LHCN-M2 (cell line): ENCODE results near the gene TXLNA. TPM values are rescaled to one million over a fixed set of nuclear protein-coding genes. Genes with fewer than 3 reads are reported as not detected.
"Not testable (repeated sequence)": the region's sequence is repeated elsewhere in the genome, so short reads cannot be mapped to it uniquely, and the experiment has no call there.

Experiments used
- DNase-seq: peaks from one replicate; pipeline ENCODE4 v3.0.0-alpha.2; 2012; ENCODE audit warnings: low read depth
- polyA plus RNA-seq: library from polyadenylated mRNA; unstranded; fragments of >200 nt; gene quantifications from one replicate; pipeline ENCODE4 v1.2.1, GENCODE V29; 2012; ENCODE audit warnings: missing spikeins
- total RNA-seq: library from RNA; depleted of rRNA; stranded (reverse); fragments of >200 nt; gene quantifications from 2 replicates; pipeline ENCODE4 v1.2.3, GENCODE V29; 2014; rRNA removed

TXLNA gene
- 79.6 and 81.6 TPM in 2 replicates for total RNA-seq
- 37.4 TPM for polyA plus RNA-seq

- DNase-seq: peak; percentile 88
Measured at GRCh38 chr1:32179443-32180185, at the start of gene TXLNA. TXLNA (plus strand) TSS chr1:32179675; CDS start chr1:32180346, 671 bp downstream.

GRCh38 chr1:32133950-32134280 lies 45.6 kb upstream of the TXLNA start:
- not testable (repeated sequence) for DNase-seq

DNA sequence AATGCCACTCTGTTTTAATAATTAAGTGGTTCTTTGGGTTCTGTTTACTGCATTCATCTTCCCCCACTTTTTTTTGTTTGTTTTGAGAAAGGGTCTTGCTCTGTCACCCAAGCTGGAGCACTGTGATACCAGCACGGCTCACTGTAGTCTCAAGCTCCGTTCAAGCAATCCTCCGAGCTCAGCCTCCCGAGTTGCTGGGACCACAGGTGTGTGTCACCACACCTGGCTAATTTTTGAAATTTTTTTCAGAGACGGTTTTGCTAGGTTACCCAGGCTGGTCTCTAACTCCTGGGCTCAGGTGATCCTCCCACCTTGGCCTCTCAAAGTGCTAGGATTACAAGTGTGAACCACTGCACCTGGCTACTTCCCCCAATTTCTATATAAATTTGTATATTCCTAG lies 42.4 kb upstream of the TXLNA start:
- DNase-seq: no peak

GRCh38 chr1:32138965-32139364 lies 40.5 kb upstream of the TXLNA start:
- DNase-seq: peak; percentile 28

GRCh38 chr1:32142446-32143301 lies 36.8 kb upstream of the TXLNA start:
- DNase-seq: peak; percentile 80

- DNase-seq: not testable (repeated sequence)
Measured at GRCh38 chr1:32143302-32143695, 36.2 kb upstream of the TXLNA start.

GRCh38 chr1:32144033-32144432 lies 35.4 kb upstream of the TXLNA start:
- peak; percentile 14 for DNase-seq

DNA sequence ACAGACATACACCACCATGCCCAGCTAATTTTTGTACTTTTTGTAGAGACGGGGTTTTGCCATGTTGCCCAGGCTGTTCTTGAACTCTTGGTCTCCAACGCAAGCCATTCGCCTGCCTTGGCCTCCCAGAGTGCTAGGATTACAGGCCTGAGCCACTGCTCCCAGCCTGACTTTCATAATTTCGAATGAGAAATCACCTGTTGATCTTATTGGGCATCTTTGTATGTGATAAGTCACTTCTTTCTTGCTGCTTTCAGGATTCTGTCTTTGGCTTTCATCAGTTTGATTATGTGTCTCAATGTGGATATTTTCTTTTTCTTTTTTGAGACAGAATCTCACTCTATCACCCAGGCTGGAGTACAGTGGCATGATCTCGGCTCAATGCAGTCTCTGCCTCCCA lies 31.7 kb upstream of the TXLNA start:
- DNase-seq: not testable (repeated sequence)

GRCh38 chr1:32150847-32151246 lies 28.6 kb upstream of the TXLNA start:
- no peak for DNase-seq

- peak; percentile 55 for DNase-seq
Measured at GRCh38 chr1:32151319-32151787, 28.1 kb upstream of the TXLNA start.

- no peak for DNase-seq
Measured at GRCh38 chr1:32159189-32159588, 20.3 kb upstream of the TXLNA start.

DNA sequence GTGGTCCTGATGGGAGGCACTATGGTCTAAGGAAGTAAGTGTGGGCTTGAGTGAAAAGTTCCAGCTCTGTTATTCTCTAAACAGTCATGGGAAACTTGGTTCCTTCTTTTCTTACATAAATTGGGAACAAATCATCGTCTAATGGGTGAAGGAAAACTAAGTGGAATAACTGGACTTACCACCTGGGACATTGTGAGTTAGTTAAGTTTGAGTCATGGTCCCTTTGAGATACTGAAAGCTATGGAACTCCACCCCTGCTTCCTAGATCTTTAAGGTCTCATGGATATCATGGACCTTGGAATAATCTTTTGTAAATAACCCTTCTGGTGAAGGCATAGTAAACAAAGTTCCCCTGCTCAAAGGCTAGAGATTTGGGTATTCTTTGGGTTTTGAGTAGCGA lies 16.1 kb upstream of the TXLNA start:
- no peak for DNase-seq

DNA sequence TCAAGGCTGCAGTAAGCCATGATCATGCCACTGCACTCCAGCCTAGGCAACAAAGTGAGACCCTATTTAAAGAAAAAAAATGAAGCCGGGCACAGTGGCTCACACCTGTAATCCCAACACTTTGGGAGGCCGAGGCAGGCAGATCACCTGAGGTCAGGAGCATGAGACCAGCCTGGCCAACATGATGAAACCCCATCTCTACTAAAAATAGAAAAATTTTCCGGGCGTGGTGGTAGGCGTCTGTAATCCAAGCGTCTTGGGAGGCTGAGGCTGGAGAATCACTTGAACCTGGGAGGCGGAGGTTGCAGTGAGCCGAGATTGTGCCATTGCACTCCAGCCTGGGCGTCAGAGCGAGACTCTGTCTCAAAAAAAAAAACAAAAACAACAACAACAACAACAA lies 13.8 kb upstream of the TXLNA start:
- not testable (repeated sequence) for DNase-seq

DNA sequence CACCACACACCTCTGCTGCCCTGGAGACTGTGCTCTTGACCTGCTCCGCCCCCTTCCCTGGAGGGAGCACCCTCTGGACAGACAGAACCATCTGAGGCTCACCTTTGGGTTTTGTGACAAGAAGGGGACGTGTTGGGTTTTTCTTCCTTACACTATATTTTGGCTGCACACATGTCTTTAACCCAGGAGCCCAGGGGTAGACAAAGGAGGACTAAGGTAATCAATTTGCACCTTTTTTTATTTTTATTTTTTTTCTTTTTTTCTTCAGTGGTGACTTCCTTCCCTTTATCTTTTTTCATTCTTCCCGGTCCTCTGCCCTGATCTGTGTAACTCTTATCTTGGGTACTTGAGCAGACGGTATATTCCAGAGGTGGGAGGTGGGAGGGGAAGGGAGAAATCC lies 8.5 kb upstream of the TXLNA start:
- no peak for DNase-seq

DNA sequence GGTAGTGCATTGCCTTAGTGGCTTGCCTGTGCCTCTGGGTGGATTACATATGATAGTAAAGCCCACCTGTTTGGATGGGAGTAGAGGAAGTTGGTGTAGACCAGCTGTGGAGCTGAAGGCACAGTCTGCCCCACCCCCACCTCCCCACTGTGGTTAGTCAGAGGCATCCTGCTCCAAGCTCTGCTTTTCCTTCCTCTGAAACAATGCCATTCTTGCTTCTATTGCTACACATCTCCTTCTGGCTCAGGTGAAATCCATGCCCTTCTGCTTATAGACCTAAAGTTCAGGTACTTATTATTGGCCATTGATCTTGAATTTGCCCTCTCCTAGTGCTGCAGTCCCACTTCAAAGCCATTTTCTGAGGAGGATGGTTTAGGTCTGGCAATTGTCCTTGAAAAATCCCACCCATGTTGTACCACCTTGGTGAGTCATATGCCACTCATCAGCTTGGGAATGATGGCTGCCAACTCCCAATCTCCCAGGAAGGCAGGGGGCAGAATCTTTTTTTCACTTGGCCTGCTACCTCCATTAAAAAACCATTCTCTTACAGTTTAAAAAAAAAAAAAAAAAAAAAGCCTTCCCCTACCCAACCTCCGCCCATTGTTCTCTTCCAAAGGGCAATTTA lies 6.7 kb upstream of the TXLNA start:
- DNase-seq: peak; percentile 42

DNA sequence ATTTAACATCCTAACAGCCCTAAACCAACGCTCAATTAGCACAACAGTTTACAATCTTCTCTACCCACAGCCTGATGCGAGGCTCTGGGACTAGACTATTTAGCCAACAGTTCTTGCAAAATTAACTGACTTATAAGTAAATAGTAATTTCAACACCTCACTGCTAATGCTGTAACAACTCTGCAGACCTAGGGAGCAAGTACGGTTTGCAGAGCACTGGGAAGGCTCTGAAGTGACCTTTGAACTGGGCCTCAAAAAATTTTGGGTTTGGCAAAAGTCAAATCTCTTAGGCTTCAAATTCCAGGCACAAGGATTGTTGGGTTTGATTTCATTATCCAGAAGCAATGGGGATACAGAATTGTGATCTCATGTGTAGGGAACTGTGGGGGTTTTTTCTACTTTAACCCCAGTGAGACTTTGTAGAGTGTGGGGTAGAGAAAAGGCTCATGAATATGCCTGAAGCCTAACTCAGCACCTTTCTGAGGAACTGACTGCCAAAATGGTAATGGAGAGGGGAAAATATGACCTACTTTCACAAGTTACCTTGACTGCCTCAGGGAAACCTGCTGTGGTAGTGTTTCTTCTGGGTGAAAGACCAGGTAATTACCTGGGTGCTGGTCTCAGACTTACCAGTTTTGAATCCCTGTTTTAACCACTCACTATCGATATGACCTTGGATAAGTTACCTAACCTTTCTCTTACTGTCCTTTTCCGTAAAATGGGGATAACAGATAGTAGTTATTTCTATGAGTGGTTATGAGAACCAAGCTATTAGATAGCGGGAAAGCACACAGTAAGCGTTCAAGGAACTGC lies 889 bp upstream of the TXLNA start:
- no peak for DNase-seq

DNA sequence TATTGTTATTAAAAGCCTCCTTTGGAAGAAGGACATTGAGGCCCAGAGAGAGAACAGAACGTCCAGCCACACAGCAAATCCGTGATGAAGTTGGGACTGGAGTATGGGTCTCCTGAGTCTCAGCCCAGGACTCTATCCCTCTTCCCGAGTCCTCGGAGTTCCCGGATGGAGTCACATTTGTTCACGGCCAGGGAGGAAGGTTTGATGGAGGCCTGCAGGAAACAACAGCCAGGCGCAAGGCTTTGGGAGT lies 357 bp upstream of the TXLNA start:
- no peak for DNase-seq

DNA sequence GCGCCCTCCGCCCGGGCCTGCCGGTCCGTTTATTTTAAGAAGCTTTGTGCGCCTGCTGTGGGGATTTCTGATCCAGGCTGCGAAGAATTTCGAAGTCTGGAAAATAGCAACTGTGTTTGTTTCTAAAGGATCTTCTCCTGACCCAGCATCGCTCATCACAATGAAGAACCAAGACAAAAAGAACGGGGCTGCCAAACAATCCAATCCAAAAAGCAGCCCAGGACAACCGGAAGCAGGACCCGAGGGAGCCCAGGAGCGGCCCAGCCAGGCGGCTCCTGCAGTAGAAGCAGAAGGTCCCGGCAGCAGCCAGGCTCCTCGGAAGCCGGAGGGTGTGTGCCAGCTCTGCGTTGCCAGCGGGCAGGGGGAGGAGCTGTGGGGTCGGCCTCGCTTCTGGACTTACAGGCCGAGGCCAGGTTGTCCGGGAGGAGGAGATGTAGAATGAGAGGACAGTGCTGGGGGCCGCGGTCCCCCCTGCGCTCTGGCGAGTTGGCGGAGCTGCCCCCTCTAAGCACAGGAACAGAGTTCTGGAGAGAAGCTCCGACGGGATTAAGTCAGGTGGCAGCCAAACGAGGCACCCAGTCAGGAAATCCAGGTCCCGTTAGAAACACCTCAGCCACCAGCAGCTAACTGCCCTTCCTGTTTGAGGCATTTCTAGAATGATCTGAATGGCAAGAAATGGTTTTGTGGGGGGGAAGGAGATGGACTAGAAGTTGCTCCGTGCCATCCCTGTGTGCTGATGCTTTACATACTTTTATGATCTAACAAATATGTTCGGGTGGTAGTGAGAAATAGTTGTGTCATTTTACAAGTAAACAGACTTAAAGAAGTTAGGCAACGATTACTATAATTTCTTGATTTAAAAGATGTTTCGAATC lies 948 bp downstream of the TXLNA start:
- DNase-seq: peak; percentile 51

DNA sequence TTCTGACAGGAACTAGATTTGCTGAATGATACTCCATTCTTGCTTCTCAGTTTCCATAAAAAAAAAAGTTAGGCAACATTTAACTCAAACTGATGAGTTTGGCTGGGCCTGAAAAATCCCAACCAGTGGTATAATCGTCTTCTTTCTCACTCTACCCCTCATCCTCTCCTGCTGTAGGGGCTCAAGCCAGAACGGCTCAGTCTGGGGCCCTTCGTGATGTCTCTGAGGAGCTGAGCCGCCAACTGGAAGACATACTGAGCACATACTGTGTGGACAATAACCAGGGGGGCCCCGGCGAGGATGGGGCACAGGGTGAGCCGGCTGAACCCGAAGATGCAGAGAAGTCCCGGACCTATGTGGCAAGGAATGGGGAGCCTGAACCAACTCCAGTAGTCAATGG lies 1.6 kb downstream of the TXLNA start:
- no peak for DNase-seq

GRCh38 chr1:32181563-32181962 lies 2.1 kb downstream of the TXLNA start:
- no peak for DNase-seq

DNA sequence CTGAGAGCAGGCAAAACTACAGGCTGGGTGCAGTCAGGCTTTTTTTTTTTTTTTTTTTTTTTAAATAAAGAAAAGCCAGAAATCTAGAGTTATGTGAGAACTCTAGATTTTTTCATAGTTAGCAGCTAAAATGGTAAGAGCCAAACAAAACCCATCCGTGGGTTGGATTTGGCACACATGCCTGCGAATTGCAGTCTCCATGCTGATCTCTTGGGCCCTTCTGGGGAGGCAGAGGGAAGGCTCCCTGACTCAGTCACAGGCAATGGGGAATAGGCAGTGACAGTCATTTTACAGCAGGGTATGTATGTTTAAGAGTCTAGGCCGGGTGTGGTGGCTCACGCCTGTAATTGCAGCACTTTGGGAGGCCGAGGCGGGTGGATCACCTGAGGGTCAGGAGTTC lies 2.6 kb downstream of the TXLNA start:
- no peak for DNase-seq
